Neural cell (in vitro differentiated cells): ENCODE measurements around the gene PLEKHA3. TPM values are rescaled to one million over a fixed set of nuclear protein-coding genes. Genes with fewer than 3 reads are reported as not detected.

Source experiments
- H2AFZ ChIP-seq: fragments of 200-600, 300-800 bp; sonication (generic), shearing (Covaris generic); 2 replicates; pipeline ENCODE4 v1.6.0; 2014; ENCODE audit warnings: low read depth, mild to moderate bottlenecking, antibody characterized with exemption, low read length, moderate library complexity
- H3F3A ChIP-seq: fragments of 200-600 bp; shearing (Covaris generic); 2 replicates; pipeline ENCODE4 v1.6.1; 2016; ENCODE audit warnings: mild to moderate bottlenecking, moderate library complexity, mixed read lengths, antibody characterized with exemption, low read length; ENCODE audit not compliant: insufficient read depth, poor library complexity, severe bottlenecking
- H3K27ac ChIP-seq: fragments of 200-600, 300-800 bp; sonication (generic), shearing (Covaris generic); 2 replicates; pipeline ENCODE4 v1.5.1; 2014; ENCODE audit warnings: mild to moderate bottlenecking, low read length, moderate library complexity
- H3K27me3 ChIP-seq: fragments of 300-800, 200-600 bp; sonication (generic), shearing (Covaris generic); 2 replicates; pipeline ENCODE4 v1.6.0; 2014; ENCODE audit warnings: mild to moderate bottlenecking, low read depth, low read length, moderate library complexity; ENCODE audit not compliant: insufficient read depth
- H3K36me3 ChIP-seq: fragments of 300-800, 200-600 bp; sonication (generic), shearing (Covaris generic); 2 replicates; pipeline ENCODE4 v1.5.1; 2014; ENCODE audit warnings: mild to moderate bottlenecking, antibody characterized with exemption, low read length, moderate library complexity; ENCODE audit not compliant: insufficient read depth
- H3K4me2 ChIP-seq: fragments of 300-800, 200-600 bp; sonication (generic), shearing (Covaris generic); 2 replicates; pipeline ENCODE4 v1.6.0; 2014; ENCODE audit warnings: mild to moderate bottlenecking, low read length
- H3K4me3 ChIP-seq: fragments of 300-800, 200-600 bp; sonication (generic), shearing (Covaris generic); 2 replicates; pipeline ENCODE4 v1.5.1; 2014; ENCODE audit warnings: mild to moderate bottlenecking, low read length, moderate library complexity
- H3K79me2 ChIP-seq: fragments of 200-600 bp; shearing (Covaris generic); replicated peaks from 2 replicates; pipeline ENCODE4 v1.6.0; 2014; ENCODE audit warnings: mild to moderate bottlenecking, low read length, moderate library complexity; ENCODE audit not compliant: insufficient read depth
- H3K9ac ChIP-seq: fragments of 300-800, 200-600 bp; sonication (generic), shearing (Covaris generic); 2 replicates; pipeline ENCODE4 v1.6.1; 2016; ENCODE audit warnings: mild to moderate bottlenecking, low read length, mixed read lengths
- H3K9me2 ChIP-seq: fragments of 200-600 bp; shearing (Covaris generic); 2 replicates; pipeline ENCODE4 v1.6.1; 2016; ENCODE audit warnings: mild to moderate bottlenecking, low read length, mixed read lengths; ENCODE audit not compliant: insufficient read depth
- H3K9me3 ChIP-seq: fragments of 200-600, 300-800 bp; sonication (generic), shearing (Covaris generic); 2 replicates; pipeline ENCODE4 v1.6.1; 2016; ENCODE audit warnings: mild to moderate bottlenecking, mixed run types, low read length, moderate library complexity, mixed read lengths
- H4K20me1 ChIP-seq: fragments of 200-600 bp; shearing (Covaris generic); 2 replicates; pipeline ENCODE4 v1.6.1; 2016; ENCODE audit warnings: mild to moderate bottlenecking, mixed run types; ENCODE audit not compliant: insufficient read depth
- CTCF ChIP-seq: fragments of 450-650 bp; IDR thresholded peaks from 2 replicates; pipeline ENCODE4 v1.5.1; 2014; ENCODE audit warnings: antibody characterized with exemption, mild to moderate bottlenecking, moderate library complexity; ENCODE audit not compliant: poor library complexity, severe bottlenecking
- EP300 ChIP-seq: fragments of 450-650 bp; conservative IDR thresholded peaks from 2 replicates; pipeline ENCODE4 v1.6.1; 2014; ENCODE audit warnings: antibody characterized with exemption, mild to moderate bottlenecking, moderate library complexity; ENCODE audit not compliant: poor library complexity, severe bottlenecking
- EZH2 ChIP-seq: fragments of 200-600, 300-800 bp; shearing (Covaris generic), sonication (generic); IDR thresholded peaks from 2 replicates; pipeline ENCODE4 v1.6.1; 2014; ENCODE audit warnings: antibody characterized with exemption, low read length, borderline replicate concordance, mild to moderate bottlenecking; ENCODE audit not compliant: insufficient read depth, poor library complexity, severe bottlenecking
- MXI1 ChIP-seq: fragments of 450-650 bp; conservative IDR thresholded peaks from 2 replicates; pipeline ENCODE4 v1.6.1; 2014; ENCODE audit warnings: antibody characterized with exemption, mild to moderate bottlenecking; ENCODE audit not compliant: poor library complexity, severe bottlenecking
- POLR2AphosphoS5 ChIP-seq: IDR thresholded peaks from 2 replicates; pipeline ENCODE4 v1.6.1; 2012
- RAD21 ChIP-seq: fragments of 450-650 bp; conservative IDR thresholded peaks from 2 replicates; pipeline ENCODE4 v1.6.1; 2014; ENCODE audit warnings: antibody characterized with exemption, mild to moderate bottlenecking, moderate library complexity
- SMC3 ChIP-seq: fragments of 450-650 bp; conservative IDR thresholded peaks from 2 replicates; pipeline ENCODE4 v1.6.1; 2014; ENCODE audit warnings: antibody characterized with exemption, mild to moderate bottlenecking, moderate library complexity; ENCODE audit not compliant: poor library complexity
- TAF1 ChIP-seq: IDR thresholded peaks from 2 replicates; pipeline ENCODE4 v1.6.1; 2012; ENCODE audit warnings: low read depth
- polyA plus RNA-seq: library from polyadenylated mRNA; depleted of rRNA; stranded (reverse); fragments of >200 nt; gene quantifications from 2 replicates; pipeline ENCODE4 v1.2.3, GENCODE V29; 2014
- TF ChIP-seq, protein P1 (sequence below): IDR thresholded peaks from 2 replicates; pipeline ENCODE4 v1.6.1; 2012; ENCODE audit warnings: borderline replicate concordance

PLEKHA3 gene
- polyA plus RNA-seq, 1 donor from 2014 or later, result 16.8 TPM

DNA sequence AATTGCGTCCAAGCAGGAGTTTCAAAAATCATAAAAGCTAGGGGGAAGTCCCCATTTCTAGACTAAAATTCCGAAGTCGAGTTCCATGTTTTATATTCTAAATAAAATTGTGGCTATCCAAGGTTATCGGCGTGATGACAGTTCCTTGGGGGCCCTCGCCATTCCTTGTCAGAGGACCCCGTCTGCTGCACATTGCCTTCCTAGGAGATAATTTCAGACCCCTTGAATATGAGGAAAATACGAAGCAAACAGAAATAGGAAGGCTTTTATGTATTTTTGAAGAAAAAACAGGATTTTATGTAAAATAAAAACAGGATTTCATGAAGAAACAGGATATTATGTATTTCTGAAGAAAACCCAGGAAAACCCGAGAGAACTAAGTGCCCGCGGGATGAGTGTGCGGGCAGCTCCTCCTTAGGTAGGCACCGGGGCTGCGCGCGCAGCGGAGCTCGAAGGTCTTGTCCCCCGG, 465 bp upstream of the PLEKHA3 start:
- Histone ChIP-seq H2AFZ (no peak overlapping the region), H3K36me3 (no peaks in the 10 kb centered on the region), H3K27ac (peak overlapping the region; percentile 95), H3K9ac (peak overlapping the region; percentile 76), H3K9me3 (no peaks in the 10 kb centered on the region), H4K20me1 (no peaks in the 10 kb centered on the region), H3K4me3 (peak overlapping the region; percentile 82), H3K9me2 (no peaks in the 10 kb centered on the region), H3K27me3 (no peaks in the 10 kb centered on the region), H3F3A (peaks cover 3% of the 10 kb centered on the region), H3K79me2 (peaks cover 66% of the 10 kb centered on the region), H3K4me2 (peak overlapping the region; percentile 69)
- no peak for TF ChIP-seq RAD21
- TF ChIP-seq, protein P1, sequence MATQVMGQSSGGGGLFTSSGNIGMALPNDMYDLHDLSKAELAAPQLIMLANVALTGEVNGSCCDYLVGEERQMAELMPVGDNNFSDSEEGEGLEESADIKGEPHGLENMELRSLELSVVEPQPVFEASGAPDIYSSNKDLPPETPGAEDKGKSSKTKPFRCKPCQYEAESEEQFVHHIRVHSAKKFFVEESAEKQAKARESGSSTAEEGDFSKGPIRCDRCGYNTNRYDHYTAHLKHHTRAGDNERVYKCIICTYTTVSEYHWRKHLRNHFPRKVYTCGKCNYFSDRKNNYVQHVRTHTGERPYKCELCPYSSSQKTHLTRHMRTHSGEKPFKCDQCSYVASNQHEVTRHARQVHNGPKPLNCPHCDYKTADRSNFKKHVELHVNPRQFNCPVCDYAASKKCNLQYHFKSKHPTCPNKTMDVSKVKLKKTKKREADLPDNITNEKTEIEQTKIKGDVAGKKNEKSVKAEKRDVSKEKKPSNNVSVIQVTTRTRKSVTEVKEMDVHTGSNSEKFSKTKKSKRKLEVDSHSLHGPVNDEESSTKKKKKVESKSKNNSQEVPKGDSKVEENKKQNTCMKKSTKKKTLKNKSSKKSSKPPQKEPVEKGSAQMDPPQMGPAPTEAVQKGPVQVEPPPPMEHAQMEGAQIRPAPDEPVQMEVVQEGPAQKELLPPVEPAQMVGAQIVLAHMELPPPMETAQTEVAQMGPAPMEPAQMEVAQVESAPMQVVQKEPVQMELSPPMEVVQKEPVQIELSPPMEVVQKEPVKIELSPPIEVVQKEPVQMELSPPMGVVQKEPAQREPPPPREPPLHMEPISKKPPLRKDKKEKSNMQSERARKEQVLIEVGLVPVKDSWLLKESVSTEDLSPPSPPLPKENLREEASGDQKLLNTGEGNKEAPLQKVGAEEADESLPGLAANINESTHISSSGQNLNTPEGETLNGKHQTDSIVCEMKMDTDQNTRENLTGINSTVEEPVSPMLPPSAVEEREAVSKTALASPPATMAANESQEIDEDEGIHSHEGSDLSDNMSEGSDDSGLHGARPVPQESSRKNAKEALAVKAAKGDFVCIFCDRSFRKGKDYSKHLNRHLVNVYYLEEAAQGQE, result no peak
- no peak for TF ChIP-seq EP300
- TF ChIP-seq SMC3, result no peak
- no peak for TF ChIP-seq EZH2
- TF ChIP-seq POLR2AphosphoS5, result no peak
- no peak for TF ChIP-seq TAF1
- TF ChIP-seq CTCF, result no peak
- TF ChIP-seq MXI1, result no peak

GRCh38 chr2:178482437-178482836, 2.2 kb downstream of the PLEKHA3 start:
- H3F3A ChIP-seq, result peaks cover 3% of the 10 kb centered on the region
- no peak overlapping the region for H3K9ac ChIP-seq
- no peaks in the 10 kb centered on the region for H3K36me3 ChIP-seq
- no peak overlapping the region for H3K27ac ChIP-seq
- TF ChIP-seq, protein P1, result no peak
- TF ChIP-seq SMC3 (no peak), EP300 (no peak), RAD21 (no peak), MXI1 (no peak), CTCF (no peak), EZH2 (no peak), TAF1 (no peak), POLR2AphosphoS5 (no peak)
- H4K20me1 ChIP-seq, result no peaks in the 10 kb centered on the region
- no peaks in the 10 kb centered on the region for H3K9me2 ChIP-seq
- H3K4me2 ChIP-seq, result peak overlapping the region; percentile 74
- H2AFZ ChIP-seq, result no peak overlapping the region
- peak overlapping the region; percentile 82 for H3K4me3 ChIP-seq
- H3K27me3 ChIP-seq, result no peaks in the 10 kb centered on the region
- peaks cover 50% of the 10 kb centered on the region for H3K79me2 ChIP-seq
- H3K9me3 ChIP-seq, result no peaks in the 10 kb centered on the region
